ENCODE measurements around the gene B4GALNT3.
A peak's percentile ranks its signal among the peaks of the same experiment; 100 is the strongest.

B4GALNT3 gene

DNA sequence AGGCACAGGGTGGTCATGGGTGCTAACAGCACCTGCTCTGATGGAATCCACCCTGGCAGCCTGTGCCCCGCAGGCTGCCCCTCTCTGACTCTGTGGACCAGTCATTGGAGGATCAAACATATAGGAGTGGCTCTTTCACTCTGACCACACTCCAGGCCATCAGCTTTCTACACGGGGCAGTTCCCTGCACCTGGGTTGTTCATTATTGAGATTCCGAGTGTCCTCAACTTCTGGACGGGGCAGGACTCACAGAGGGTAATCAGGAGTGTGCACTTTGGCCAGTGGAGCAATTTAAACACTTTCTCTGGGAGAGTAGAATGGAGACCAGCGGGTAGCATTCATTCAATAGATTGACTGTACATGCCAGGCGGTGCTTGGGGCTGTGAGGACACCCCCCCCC lies 108.7 kb downstream of the B4GALNT3 start:
- no peak overlapping the region for H3K4me3 ChIP-seq (replicated peaks; ENCODE audit: low read depth, low read length)
- TF ChIP-seq, protein P1, sequence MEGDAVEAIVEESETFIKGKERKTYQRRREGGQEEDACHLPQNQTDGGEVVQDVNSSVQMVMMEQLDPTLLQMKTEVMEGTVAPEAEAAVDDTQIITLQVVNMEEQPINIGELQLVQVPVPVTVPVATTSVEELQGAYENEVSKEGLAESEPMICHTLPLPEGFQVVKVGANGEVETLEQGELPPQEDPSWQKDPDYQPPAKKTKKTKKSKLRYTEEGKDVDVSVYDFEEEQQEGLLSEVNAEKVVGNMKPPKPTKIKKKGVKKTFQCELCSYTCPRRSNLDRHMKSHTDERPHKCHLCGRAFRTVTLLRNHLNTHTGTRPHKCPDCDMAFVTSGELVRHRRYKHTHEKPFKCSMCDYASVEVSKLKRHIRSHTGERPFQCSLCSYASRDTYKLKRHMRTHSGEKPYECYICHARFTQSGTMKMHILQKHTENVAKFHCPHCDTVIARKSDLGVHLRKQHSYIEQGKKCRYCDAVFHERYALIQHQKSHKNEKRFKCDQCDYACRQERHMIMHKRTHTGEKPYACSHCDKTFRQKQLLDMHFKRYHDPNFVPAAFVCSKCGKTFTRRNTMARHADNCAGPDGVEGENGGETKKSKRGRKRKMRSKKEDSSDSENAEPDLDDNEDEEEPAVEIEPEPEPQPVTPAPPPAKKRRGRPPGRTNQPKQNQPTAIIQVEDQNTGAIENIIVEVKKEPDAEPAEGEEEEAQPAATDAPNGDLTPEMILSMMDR (IDR thresholded peaks at IDR 0.05; ENCODE audit: low read length, missing control alignments), result no peak
- no peak for DNase-seq (ENCODE audit: low read depth)

DNA sequence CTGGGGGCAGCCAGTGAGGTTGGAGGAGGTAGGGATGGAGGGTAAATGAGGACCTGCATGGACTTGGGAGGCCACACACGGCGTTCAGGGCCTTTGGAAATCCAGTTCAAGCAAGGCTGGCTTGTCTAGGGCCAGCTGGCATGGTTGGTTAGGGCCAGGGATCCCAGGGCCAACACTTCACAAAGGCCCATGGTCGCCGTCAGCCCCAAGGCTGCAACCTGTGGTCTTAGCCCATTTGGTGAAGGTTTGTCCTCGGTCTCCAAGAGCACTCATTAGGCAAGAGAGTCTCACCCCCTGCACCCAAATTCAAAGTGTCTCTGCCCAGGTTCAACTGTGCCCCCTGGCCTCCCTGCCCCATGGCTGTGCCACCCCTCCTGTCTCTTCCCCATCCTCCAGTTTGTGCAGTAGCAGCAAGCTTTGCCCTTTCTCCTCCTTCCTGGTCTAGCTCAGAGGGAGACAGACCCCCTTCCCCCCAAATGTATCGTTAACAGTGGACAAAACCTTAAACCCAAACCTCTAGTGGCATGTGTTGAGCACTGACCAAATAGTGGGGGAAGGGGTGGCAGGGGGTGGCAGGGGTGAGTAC lies 109.4 kb downstream of the B4GALNT3 start:
- TF ChIP-seq, protein P1 (IDR thresholded peaks at IDR 0.05; ENCODE audit: low read length, missing control alignments), result no peak
- no peak overlapping the region for H3K4me3 ChIP-seq (replicated peaks; ENCODE audit: low read depth, low read length)
- no peak for DNase-seq (ENCODE audit: low read depth)

DNA sequence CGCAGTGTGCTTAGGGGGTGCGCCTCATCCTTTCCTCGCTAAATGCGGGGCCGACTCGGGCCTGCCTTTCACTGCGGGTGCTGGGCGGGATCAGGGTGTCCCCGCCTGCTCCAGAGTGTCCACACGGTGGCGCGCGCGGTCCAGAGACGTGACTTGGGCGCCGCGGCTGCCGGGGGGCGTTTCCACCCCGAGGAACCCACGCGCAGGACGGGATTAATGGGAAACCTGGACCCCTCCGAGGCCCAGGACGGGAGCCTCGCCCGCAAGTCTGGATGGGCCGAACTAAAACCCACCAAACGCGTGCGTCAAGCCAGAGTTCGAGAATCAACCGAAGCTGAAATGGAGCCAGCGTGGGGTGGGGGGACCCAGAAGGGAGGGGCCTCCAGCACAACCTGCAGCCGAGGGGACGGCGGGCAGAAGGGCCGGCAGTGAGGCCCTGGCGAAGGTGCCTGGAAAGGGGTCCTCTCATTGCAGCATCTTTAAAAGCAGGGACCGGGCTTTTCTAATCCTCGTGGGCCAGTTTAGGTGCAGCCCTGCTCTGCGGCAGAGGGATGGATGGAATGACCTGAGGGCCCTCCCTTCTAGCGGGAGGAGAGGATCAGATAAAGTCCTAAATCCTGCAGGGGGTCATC lies 110.2 kb downstream of the B4GALNT3 start:
- TF ChIP-seq, protein P1 (IDR thresholded peaks at IDR 0.05; ENCODE audit: low read length, missing control alignments), result peak; percentile 64
- DNase-seq (ENCODE audit: low read depth), result peak; percentile 85
- peak overlapping the region; percentile 68 for H3K4me3 ChIP-seq (replicated peaks; ENCODE audit: low read depth, low read length)

DNA sequence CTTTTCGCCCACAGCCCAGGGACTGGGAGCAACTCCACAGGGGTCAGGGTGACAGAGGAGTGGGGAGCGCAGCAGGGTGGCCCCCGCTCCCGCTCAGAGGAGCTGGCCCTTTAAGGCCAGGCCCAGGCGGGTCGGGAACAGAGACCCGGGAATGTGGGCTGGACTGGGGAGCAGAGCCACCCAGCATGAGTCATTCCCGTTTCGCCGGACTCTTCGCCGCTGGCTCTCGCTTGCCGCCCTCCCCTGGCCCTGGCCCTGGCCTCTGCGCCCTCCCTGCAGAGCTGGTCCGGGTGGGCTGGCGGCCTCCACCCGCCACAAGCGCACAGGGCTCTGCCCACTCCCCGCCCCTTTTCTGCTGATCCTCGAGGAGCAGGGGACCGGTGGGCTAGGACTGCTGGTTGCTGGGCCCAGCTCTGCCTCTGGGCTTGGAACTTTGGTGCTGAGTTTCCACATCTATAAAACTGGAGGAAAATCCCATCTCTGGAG lies 110.7 kb downstream of the B4GALNT3 start:
- DNase-seq (ENCODE audit: low read depth), result peak; percentile 86
- TF ChIP-seq, protein P1 (IDR thresholded peaks at IDR 0.05; ENCODE audit: low read length, missing control alignments), result no peak
- H3K4me3 ChIP-seq (replicated peaks; ENCODE audit: low read depth, low read length), result peak overlapping the region; percentile 68

DNA sequence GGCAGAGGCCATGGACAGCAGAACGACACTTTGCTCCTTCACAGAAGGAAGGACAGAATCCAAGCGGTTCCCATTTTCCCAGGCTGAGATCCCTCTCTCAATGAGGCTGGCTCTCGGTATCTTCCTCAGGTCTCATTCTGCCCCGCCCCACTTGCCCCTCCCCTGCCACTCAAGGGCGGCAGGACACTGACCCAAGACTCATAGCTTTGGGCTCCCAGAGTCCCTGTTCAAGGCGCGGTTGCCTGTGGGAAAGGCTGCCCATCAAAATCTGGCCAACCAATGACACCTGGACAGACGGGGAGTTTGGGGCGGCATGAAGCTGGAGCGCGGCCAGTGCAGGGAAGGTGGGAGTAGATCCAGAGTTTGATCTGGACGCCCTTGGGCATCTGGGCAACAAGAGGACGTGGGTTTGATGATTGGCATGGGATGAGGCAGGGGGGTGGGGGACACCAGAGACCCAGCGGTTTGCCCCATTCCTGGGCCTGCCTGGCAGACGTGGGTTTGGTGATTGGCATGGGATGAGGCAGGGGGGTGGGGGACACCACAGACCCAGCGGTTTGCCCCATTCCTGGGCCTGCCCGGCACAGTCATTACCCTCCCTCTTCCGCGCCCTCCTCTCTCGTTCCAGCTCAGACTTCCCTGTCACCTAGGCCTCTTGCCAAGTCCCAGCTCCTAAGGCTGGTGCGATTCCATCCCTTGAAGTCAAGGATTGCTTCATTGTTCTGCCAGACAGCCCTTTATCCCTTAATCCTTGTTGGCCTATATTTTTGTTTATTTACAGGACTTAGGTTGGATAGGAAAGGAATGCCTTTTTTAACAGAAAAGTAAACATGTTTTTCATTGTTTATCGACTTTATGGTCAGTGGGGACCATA lies 111.4 kb downstream of the B4GALNT3 start:
- DNase-seq (ENCODE audit: low read depth), result peak; percentile 85
- TF ChIP-seq, protein P1 (IDR thresholded peaks at IDR 0.05; ENCODE audit: low read length, missing control alignments), result no peak
- peak overlapping the region; percentile 68 for H3K4me3 ChIP-seq (replicated peaks; ENCODE audit: low read depth, low read length)

DNA sequence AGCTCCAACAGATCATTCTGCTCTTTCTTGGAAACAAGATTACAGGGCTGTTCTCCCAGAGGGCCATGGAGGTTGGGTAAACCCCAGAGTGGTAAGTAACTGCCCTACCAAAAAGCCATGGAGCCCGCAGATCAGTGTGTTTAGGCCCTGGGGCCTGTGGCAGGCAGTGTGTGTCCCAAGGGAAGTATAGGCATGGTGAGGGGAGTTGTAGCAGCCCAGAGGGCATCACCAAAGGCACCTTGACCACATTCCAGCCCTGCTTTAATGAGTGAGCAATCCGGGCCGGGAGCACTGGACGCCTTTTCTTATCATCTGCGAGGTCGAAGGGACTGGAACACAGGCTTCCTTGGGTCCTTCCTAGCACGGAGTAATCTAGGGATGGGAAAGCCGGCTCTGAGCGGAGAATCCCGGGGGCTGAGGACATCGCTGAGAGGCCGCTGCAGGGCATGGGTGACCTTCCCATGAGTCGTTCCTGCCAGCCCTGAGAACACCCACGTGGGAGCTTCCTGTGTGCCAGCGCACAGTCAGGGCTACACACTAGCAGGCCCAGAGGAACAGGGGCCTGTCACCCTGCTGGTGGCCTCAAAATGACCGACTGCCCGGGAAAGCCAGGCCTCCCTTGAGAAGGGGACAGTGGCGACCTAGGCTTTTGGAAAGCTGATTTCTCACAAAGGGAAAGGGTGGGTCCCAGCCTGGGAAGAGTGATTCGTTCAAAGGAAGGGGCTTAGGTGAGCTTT lies 112.2 kb downstream of the B4GALNT3 start:
- DNase-seq (ENCODE audit: low read depth), result no peak
- TF ChIP-seq, protein P1 (IDR thresholded peaks at IDR 0.05; ENCODE audit: low read length, missing control alignments), result no peak
- no peak overlapping the region for H3K4me3 ChIP-seq (replicated peaks; ENCODE audit: low read depth, low read length)

All from fibroblast of pulmonary artery (primary cell).